ENCODE results near the gene BCAS3.

Gene BCAS3

GRCh38 chr17:60840456-60840855, 162.8 kb downstream of the BCAS3 start:
- H3K27ac ChIP-seq: no peak overlapping the region
- TF ChIP-seq ZFX (IDR thresholded peaks at IDR 0.05) (no peak), CTCF (conservative IDR thresholded peaks at IDR 0.05) (no peak)

- no peak for TF ChIP-seq ZFX (IDR thresholded peaks at IDR 0.05)
- TF ChIP-seq CTCF (conservative IDR thresholded peaks at IDR 0.05): no peak
These were observed 167.4 kb downstream of the BCAS3 start for GRCh38 chr17:60845012-60845411.

GRCh38 chr17:60846175-60846574, 168.5 kb downstream of the BCAS3 start:
- TF ChIP-seq ZFX (IDR thresholded peaks at IDR 0.05) (no peak), CTCF (conservative IDR thresholded peaks at IDR 0.05) (no peak)
- no peak overlapping the region for H3K27ac ChIP-seq

More at GRCh38 chr17:60845012-60845411, 167.4 kb downstream of the BCAS3 start:
- H3K27ac ChIP-seq: no peak overlapping the region

GRCh38 chr17:60851181-60851580, 173.5 kb downstream of the BCAS3 start:
- no peak overlapping the region for H3K27ac ChIP-seq
- TF ChIP-seq CTCF (conservative IDR thresholded peaks at IDR 0.05) (no peak), ZFX (IDR thresholded peaks at IDR 0.05) (no peak)

- TF ChIP-seq ZFX (IDR thresholded peaks at IDR 0.05) (no peak), CTCF (conservative IDR thresholded peaks at IDR 0.05) (no peak)
These were observed 180.0 kb downstream of the BCAS3 start for GRCh38 chr17:60857556-60858080.

GRCh38 chr17:60862482-60862881, 184.8 kb downstream of the BCAS3 start:
- TF ChIP-seq CTCF (conservative IDR thresholded peaks at IDR 0.05) (no peak), ZFX (IDR thresholded peaks at IDR 0.05) (no peak)
- H3K27ac ChIP-seq: no peak overlapping the region

More at GRCh38 chr17:60857556-60858080, 180.0 kb downstream of the BCAS3 start:
- no peak overlapping the region for H3K27ac ChIP-seq

GRCh38 chr17:60863892-60864707, 186.4 kb downstream of the BCAS3 start:
- TF ChIP-seq CTCF (conservative IDR thresholded peaks at IDR 0.05) (no peak), ZFX (IDR thresholded peaks at IDR 0.05) (no peak)
- no peak overlapping the region for H3K27ac ChIP-seq

Measured in C4-2B (cell line).